BE2C (cell line): ENCODE data around the gene DNAH6.

Experiments used
- DNase-seq: peaks from one replicate; pipeline ENCODE4 v3.0.0-alpha.2; 2020
- H3K27me3 ChIP-seq: fragments of 250-450 bp; sonication (Bioruptor Pico); 2 replicates; pipeline ENCODE4 v1.5.1; 2020; ENCODE audit warnings: mild to moderate bottlenecking
- H3K36me3 ChIP-seq: fragments of 250-450 bp; sonication (Bioruptor Pico); 2 replicates; pipeline ENCODE4 v1.5.1; 2020; ENCODE audit warnings: mild to moderate bottlenecking
- H3K4me1 ChIP-seq: fragments of 250-450 bp; sonication (Bioruptor Pico); 2 replicates; pipeline ENCODE4 v1.5.1; 2020
- H3K4me3 ChIP-seq: 2 replicates; pipeline ENCODE4 v1.5.1; 2011; ENCODE audit warnings: low read depth, low read length
- H3K9me3 ChIP-seq: fragments of 250-450 bp; sonication (Bioruptor Pico); 2 replicates; pipeline ENCODE4 v1.5.1; 2020
- CTCF ChIP-seq: IDR thresholded peaks from 2 replicates; pipeline ENCODE4 v1.5.1; 2012; ENCODE audit warnings: mild to moderate bottlenecking, low read depth, low read length

Gene DNAH6

DNA sequence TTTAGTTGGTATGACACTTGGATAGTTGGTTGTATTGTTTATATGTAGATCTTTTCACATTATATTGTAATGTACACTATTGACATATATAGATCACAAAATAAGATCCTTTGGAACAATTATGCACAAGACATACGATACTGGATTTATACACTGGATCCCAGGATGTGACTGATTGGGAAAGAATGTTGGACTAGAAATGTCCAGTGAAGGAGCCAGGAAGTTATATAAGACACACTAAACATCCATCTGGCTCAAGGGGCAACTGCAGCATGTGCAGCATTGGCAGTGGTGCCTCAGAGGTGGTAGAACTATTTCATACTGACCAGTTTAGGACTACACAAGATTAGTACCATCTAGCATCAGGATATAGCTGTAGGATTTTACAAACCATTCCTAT, 259.7 kb downstream of the DNAH6 start:
- H3K9me3 ChIP-seq: no peaks in the 10 kb centered on the region
- DNase-seq: no peak
- H3K4me1 ChIP-seq: no peaks in the 10 kb centered on the region
- no peak overlapping the region for H3K4me3 ChIP-seq
- no peaks in the 10 kb centered on the region for H3K27me3 ChIP-seq
- no peaks in the 10 kb centered on the region for H3K36me3 ChIP-seq
- TF ChIP-seq CTCF: no peak

- Histone ChIP-seq H3K4me3 (no peak overlapping the region), H3K27me3 (no peaks in the 10 kb centered on the region), H3K4me1 (no peaks in the 10 kb centered on the region), H3K36me3 (no peaks in the 10 kb centered on the region), H3K9me3 (no peaks in the 10 kb centered on the region)
- no peak for DNase-seq
- TF ChIP-seq CTCF: no peak
These were observed 262.8 kb downstream of the DNAH6 start for GRCh38 chr2:84778911-84779690.

- Histone ChIP-seq H3K9me3 (no peaks in the 10 kb centered on the region), H3K4me1 (no peaks in the 10 kb centered on the region), H3K27me3 (no peaks in the 10 kb centered on the region), H3K4me3 (no peak overlapping the region), H3K36me3 (no peaks in the 10 kb centered on the region)
- no peak for TF ChIP-seq CTCF
- no peak for DNase-seq
These were observed 263.5 kb downstream of the DNAH6 start for GRCh38 chr2:84779781-84780180.

DNA sequence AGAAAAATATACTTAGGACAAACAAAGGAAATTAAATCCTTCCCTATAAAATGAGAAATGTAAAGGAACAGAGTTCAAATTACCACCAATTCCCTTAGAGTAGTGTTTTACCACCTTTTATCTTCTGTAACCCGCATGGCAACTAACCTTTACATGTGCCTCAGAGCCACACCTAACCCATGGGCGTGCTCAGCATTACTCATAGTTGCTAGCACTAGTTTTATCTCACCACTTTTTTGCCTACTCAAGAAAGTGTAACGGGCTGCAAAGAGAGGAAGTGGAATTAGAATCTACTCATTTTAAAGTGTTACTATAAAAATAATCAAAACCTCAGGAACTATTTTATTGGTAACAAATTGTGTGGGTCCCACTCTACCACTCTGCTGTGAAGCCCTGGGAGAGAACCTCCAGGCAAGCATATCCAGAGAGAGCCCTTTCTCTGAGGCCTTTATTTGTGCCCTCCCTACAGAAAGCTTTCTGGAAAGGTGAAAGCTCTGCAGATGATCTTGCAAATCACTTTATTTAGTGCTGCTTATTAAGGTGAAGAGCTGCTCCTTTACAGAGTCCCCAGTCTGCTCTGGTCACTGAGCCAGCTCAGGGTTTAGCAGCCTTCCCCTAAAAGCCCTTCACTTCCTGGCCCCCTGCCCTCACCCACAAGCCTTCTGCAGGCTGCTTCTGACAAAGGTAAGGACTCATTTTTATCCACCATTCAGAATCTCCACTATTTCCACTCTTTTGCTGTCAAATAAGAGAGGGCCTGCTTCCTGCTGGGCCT, 265.8 kb downstream of the DNAH6 start:
- TF ChIP-seq CTCF: no peak
- no peaks in the 10 kb centered on the region for H3K27me3 ChIP-seq
- H3K36me3 ChIP-seq: no peaks in the 10 kb centered on the region
- H3K4me1 ChIP-seq: no peaks in the 10 kb centered on the region
- no peak overlapping the region for H3K4me3 ChIP-seq
- no peak for DNase-seq
- no peaks in the 10 kb centered on the region for H3K9me3 ChIP-seq

- no peaks in the 10 kb centered on the region for H3K36me3 ChIP-seq
- H3K4me3 ChIP-seq: no peak overlapping the region
- TF ChIP-seq CTCF: no peak
- H3K4me1 ChIP-seq: no peaks in the 10 kb centered on the region
- no peaks in the 10 kb centered on the region for H3K9me3 ChIP-seq
- DNase-seq: no peak
- no peaks in the 10 kb centered on the region for H3K27me3 ChIP-seq
These were observed 266.6 kb downstream of the DNAH6 start for GRCh38 chr2:84782717-84783442.

DNA sequence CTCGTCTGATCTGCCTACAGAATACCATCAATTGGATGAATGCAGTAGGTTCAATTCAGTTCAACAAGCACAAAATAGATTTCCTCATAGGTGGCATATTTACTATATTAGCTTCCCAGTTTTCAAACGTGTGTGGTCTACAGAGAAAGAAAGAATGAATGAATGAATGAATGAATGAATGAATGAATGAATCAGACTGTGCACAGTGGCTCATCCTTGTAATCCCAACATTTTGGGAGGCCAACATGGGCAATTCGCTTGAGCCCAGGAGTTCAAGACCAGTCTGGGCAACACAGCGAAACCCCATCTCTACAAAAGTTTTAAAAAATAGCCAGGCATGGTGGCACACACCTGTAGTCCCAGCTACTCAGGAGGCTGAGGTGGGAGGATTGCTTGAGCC, 269.7 kb downstream of the DNAH6 start:
- no peak for DNase-seq
- no peak for TF ChIP-seq CTCF
- no peaks in the 10 kb centered on the region for H3K4me1 ChIP-seq
- H3K4me3 ChIP-seq: no peak overlapping the region
- no peaks in the 10 kb centered on the region for H3K9me3 ChIP-seq
- H3K27me3 ChIP-seq: no peaks in the 10 kb centered on the region
- no peaks in the 10 kb centered on the region for H3K36me3 ChIP-seq
